SHP77 (cell line): ENCODE measurements around the gene MRPL36.

Experiments
- DNase-seq, 2 experiments: peaks; one replicate each; lab custom pipeline; 2025; lab: John Stamatoyannopoulos, UW

The MRPL36 gene

DNA sequence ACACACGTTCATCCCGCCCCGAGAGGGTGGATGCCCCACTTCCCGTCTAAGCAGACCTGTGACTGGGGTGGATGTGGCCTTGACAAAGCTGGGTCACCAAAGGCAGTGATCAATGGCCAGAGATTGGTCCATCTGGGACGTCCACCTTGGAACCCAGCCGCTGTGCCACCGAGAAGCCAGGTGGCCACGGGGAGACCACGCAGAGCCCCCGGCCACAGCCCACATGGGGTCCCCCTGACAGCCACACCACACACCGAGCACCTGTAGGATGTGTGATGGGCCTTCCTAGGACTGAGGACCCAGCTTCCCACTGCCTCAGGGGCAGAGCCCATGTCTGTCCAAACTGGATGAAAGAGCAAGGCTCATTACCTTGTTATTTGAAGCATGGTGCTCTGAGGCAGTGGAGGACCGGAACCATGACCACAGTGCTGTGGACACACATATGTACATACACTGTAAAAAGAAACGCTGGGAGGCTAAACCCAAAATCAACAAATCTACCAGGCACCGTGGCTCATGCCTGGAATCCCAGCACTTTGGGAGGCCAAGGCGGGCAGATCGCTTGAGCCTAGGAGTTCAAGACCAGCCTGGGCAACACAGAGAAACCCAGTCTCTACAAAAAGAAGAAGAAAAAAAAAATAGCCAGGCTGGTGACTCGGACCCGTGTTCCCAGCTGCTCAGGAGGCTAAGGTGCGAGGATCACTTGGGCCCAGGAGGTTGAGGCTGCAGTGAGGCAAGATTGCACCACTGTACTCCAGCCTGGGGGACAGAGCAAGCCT, 50.1 kb downstream of the MRPL36 start:
- no peak for DNase-seq

GRCh38 chr5:1748845-1749244, 50.8 kb downstream of the MRPL36 start:
- DNase-seq: no peak
